Measurements from ENCODE around the gene NPAS1.
A peak's percentile ranks its signal among the peaks of the same experiment; 100 is the strongest.

NPAS1 gene

DNA sequence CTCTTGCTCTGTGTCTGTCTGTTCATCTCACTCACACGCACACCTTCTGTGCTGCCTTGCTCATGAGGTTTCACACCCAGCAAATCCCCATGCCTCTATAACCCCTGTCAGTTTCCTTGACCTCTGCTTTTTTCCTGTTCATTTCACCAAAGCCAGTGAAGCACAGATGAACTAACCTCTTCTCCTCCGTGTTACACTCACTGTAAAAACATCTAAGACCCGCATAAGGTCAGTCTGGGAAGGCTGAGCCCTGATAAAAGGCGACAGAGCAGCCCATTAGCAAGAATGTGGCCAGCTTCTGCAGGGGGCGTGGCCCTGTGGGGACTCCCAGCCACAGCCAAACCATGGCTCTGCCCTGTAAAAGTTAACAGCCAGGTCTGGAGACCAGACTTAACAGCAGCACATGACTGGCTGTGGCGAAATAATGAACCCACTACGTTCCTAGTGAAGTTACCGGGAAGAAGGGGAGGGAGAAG is 42.8 kb upstream of the NPAS1 start:
- TF ChIP-seq, protein P1, sequence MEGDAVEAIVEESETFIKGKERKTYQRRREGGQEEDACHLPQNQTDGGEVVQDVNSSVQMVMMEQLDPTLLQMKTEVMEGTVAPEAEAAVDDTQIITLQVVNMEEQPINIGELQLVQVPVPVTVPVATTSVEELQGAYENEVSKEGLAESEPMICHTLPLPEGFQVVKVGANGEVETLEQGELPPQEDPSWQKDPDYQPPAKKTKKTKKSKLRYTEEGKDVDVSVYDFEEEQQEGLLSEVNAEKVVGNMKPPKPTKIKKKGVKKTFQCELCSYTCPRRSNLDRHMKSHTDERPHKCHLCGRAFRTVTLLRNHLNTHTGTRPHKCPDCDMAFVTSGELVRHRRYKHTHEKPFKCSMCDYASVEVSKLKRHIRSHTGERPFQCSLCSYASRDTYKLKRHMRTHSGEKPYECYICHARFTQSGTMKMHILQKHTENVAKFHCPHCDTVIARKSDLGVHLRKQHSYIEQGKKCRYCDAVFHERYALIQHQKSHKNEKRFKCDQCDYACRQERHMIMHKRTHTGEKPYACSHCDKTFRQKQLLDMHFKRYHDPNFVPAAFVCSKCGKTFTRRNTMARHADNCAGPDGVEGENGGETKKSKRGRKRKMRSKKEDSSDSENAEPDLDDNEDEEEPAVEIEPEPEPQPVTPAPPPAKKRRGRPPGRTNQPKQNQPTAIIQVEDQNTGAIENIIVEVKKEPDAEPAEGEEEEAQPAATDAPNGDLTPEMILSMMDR (IDR thresholded peaks at IDR 0.05), result no peak
- DNase-seq (ENCODE audit: low spot score), result no peak
- H3K4me3 ChIP-seq, result peak overlapping the region; percentile 52
- H3K27ac ChIP-seq, result peak overlapping the region; percentile 87 to 97

DNA sequence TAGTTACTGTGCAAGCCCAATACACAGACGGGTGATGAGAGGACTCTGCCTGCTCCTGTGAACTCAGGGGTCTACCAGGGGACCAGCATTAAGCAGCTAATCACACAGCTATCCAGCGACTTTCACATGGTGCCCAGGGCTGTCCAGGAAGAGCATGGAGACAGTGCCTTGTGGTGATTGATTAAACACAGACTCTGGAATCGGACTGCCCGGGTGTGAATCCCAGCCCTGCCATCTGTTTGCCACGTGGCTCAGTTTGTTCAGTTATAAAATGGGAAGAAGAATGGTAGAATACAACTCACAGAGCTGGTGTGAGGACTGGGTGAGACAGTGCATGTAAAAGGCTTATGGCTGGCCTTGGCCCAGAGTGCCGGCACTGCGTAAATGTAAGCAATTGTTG is 42.1 kb upstream of the NPAS1 start:
- peak overlapping the region; percentile 87 to 97 for H3K27ac ChIP-seq
- no peak overlapping the region for H3K4me3 ChIP-seq
- DNase-seq (ENCODE audit: low spot score), result no peak

DNA sequence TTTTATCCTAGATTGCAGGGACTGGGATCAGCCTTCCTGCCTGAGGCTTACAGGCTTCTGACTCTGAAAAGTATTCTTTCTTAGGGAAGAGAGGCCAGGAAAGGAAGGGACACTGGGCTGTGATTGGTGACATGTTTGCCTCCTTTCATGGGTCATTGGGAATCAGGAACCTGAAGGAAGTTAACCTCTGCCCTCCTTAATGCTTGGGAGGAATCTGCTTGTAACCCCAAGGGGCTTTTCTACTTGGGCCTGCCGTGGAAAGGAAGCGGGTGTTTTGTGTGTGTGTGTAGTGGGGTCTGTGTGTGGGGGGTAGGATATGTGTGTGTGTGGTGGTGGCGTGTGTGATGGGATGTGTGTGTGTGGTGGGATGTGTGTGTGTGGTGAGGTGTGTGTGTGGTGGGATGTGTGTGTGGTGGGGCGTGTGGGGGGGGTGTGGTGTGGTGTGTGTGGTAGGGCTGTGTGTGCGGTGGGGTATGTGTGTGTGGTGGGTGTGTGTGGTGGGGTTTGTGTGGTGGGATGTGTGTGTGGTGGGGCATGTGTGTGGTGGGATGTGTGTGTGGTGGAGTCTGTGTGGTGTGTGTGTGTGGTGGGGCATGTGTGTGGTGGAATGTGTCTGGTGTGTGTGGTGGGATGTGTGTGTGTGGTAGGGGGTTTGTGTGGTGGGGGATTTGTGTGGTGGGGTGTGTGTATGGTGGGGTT is 41.3 kb upstream of the NPAS1 start:
- H3K4me3 ChIP-seq, result no peak overlapping the region
- DNase-seq (ENCODE audit: low spot score), result no peak
- TF ChIP-seq, protein P1 (IDR thresholded peaks at IDR 0.05), result no peak
- H3K27ac ChIP-seq, result peak overlapping the region; percentile 87 to 97

More for the DNA sequence above, 42.1 kb upstream of the NPAS1 start:
- TF ChIP-seq, protein P1 (IDR thresholded peaks at IDR 0.05), result no peak

DNA sequence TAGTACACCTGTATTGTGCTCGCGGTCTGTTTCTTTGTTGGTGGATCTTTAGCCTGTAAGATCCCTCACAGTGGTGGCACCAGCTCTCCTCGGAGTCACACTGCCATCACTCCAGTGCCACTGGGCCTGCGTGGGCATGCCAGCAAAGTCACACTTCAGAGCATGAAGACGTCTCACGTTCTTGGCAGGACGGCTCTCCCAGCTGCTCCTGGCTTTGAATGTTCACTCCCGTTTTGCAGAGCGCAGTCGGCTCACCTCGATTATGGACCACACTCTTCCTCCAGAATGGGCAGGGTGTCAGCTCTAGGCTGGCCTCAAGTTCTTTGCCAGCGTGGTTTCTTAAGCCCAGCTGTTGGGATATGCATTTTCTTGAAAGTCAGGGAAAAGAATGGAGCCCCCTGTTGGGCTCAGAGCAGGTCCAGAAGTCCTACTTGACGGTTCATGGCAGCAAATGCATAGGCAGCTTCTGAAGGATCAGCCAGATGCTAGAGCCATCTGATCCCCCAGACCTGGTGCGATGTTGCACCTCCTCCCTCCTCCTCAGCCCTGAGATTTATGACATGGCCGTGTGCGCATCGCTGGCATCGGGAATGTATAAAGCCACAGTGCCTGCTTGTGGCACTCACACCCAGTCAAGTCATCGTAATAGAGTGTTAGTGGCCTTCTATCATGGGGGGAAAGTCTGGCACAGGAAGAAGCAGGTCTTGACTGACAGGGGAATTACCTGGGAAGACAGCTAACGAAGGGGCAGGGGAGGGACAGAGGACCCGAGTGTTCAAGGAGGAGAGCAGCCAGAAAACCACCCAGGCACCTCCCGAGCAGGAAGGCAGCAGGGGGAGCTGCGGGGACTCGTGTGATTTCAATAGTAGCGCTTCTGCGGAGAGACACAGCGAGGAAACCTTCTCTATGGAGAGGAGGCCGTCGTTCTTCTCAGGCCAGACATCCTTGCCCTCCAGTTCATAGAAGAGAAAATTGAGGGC is 40.2 kb upstream of the NPAS1 start:
- no peak for DNase-seq (ENCODE audit: low spot score)
- Histone ChIP-seq H3K4me3 (no peak overlapping the region), H3K27ac (peak overlapping the region; percentile 87 to 97)
- TF ChIP-seq, protein P1 (IDR thresholded peaks at IDR 0.05), result no peak

DNA sequence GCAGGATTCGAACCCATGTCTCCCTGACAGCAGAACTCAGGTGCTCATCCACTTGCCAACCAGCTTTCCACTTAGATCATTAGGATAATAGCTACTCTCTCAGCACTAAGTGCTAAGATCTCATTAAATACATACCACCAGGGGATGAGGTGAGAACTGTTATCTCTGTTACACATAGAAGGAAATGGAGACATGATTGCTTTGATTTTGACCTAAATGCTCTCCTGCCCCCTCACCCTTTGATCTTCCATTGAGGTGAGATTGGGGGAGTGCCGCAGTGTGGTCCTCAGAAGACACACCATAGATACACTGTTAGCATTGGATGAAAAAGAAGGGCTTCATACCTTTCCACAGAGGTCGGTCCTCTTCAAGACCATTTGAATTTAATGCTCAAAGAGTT is 38.9 kb upstream of the NPAS1 start:
- no peak overlapping the region for H3K4me3 ChIP-seq
- H3K27ac ChIP-seq, result peak overlapping the region; percentile 50 to 52
- TF ChIP-seq, protein P1 (IDR thresholded peaks at IDR 0.05), result no peak
- no peak for DNase-seq (ENCODE audit: low spot score)

DNA sequence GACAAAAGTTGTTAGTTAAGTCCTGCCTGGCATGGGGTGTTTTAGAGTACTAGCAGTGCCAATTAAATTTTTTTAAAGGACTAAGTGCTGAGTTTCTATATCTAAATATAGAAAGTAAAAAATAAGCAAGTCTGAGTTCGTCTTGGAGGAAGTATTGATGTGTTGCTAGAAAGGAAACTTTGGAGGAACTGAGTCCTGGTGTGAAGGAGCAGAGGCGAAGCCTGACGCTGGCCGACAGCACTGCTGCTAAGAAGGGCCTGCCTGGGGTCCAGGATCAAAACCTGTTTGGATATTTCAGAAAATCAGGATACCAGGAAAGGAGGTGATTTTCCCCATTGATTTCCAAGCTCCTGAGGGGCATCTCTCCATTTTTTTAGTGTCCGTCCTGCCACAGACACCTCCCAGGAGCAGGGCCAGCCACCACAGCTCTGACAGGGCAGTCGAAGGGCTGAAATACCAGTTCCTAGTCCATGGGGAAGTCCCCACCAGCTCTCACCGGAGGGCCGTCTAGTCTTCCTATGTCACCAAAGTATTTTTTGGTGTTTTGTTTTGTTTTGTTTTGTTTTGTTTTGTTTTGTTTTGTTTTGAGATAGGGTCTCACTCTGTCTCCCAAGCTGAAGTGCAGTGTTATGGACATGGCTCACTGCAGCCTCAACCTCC is 38.2 kb upstream of the NPAS1 start:
- DNase-seq (ENCODE audit: low spot score), result no peak
- Histone ChIP-seq H3K4me3 (no peak overlapping the region), H3K27ac (peak overlapping the region; percentile 52 to 64)
- TF ChIP-seq, protein P1 (IDR thresholded peaks at IDR 0.05), result no peak
